ENCODE results near the gene HDAC4.
"Not testable (repeated sequence)": the region's sequence is repeated elsewhere in the genome, so short reads cannot be mapped to it uniquely, and the experiment has no call there.

The HDAC4 gene

DNA sequence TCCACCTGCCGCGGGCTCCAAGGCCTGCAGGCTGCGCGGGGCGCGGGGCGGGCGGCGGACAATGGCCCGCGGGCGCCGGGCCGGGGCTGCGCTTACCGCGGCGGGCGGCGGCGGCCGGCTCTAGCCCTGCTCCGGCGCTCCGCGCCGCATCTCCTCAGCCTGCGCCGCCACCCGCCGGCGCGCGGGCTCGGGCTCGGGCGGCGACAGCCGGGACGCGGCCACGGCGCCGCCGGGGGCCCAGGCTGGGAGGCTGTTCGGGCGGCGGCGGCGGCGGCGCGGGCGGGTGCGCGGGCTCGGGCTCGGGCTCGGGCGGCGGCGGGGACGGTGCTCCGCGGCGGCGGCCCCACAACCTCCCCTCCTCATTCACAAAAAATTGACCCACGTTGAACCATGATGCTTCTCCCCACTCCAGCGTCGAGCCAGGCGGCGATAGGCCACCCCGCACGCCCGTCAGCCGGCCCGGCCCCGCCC is at the start of gene HDAC4:
Gene HDAC4 (minus strand): TSS at position 425 of the 471 bp plus-strand sequence. CDS start 48,321 bp downstream, outside the sequence.
- no peak for DNase-seq

DNA sequence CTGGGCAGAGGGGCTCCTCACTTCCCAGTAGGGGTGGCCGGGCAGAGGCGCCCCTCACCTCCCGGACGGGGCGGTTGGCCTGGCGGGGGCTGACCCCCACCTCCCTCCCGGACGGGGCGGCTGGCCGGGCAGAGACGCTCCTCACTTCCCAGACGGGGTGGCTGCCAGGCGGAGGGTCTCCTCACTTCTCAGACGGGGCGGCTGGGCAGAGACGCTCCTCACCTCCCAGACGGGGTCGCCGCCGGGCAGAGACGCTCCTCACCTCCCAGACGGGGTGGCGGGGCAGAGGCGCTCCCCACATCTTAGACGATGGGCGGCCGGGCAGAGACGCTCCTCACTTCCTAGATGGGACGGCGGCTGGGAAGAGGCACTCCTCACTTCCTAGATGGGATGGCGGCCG is 48.6 kb upstream of the HDAC4 start:
- not testable (repeated sequence) for DNase-seq

GRCh38 chr2:239445771-239446524 is 45.1 kb upstream of the HDAC4 start:
- no peak for DNase-seq

GRCh38 chr2:239444626-239445577 is 44.1 kb upstream of the HDAC4 start:
- no peak for DNase-seq

DNA sequence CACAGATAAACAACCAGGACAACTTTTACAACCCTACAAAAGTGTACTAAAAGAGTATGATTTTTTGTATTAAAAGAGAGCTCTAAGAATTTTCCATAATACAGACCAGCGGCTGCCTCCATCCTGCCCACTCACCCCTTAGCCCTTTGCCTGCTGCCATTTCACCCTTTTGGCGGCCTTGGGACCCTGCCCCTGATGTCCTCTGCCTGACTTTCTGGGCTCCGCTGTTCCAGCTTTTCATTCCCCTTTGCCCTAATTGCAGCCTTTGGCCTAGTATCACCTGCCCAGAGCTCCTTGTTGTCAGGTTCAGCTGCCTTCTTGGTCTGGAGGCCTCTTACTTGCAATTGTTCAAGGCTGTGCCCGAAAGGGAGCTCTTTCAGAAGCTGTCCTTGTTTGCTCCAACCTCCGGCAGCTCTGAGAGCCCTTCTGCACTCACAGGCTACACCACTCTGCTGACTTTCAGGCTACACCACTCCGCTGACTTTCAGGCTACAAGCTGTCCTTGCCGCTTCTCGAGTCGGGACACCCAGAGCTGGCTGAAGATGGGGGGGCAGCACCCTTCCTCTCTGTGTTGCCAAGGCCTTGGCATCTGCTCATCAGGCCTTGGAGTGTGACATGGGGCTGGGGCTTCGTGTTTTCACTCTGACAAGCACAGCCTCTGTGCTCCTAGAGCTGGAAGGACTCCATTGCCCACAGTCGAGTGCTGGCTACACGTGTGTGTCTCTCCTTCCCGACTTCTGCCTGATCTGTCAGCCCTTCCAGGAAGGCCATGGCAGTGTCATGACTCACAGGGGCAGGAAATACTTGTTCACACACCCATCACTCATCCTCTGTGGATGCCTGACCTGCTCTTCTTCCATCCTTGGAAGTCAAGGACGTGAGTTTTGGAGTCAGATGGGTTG is 43.1 kb upstream of the HDAC4 start:
- DNase-seq: no peak

DNA sequence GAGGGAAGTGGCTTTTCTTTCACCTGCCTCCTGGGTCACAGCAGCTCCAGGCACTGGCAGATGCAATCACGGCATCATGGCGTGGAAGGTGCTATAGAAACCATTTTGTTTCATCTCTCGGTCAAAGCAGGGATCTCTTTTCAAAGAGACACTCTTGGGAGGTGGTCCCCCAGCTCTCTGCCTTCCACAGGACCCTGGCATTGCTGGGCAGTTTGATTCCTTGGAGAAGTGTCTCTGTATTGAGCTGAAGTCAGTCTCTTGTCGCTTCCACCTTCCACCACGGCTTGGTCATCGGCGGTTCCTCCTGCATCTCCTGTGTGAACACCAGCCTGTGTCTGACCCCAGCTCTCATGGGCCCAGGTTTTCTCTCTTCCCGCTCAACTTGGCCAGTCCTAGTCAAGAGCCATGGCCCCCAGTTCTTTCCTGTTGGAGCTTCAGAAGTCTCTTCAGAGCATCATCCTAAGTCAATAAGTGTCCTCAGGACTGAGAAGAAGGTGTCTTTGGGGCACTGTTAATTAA is 42.3 kb upstream of the HDAC4 start:
- no peak for DNase-seq

GRCh38 chr2:239442192-239442591 is 41.4 kb upstream of the HDAC4 start:
- no peak for DNase-seq

- DNase-seq: no peak
These were observed 40.6 kb upstream of the HDAC4 start for GRCh38 chr2:239441261-239442078.

DNA sequence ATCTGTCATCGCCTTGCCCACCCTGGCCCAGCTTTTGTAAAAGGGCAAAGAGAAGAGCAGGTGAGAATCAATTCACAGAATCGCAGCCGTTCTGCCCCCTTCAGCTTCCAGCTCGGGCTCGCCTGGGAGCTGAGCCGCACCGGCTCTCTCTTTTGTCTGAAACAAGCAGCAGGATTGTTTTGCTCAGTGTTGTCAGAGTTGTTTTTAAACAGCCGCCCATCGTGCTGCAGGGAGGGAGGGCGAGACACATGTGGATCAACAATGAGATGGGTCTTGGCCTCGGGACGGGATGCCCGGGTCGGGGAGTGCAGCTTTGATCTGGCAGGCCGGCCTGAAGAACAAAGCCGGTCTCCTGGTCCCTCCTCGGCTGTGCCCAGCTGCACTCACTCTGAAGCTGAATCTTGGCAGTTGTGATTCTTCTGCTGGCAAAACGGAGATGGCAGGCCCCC is 39.7 kb upstream of the HDAC4 start:
- no peak for DNase-seq

GRCh38 chr2:239439754-239440315 is 39.0 kb upstream of the HDAC4 start:
- DNase-seq: no peak

DNA sequence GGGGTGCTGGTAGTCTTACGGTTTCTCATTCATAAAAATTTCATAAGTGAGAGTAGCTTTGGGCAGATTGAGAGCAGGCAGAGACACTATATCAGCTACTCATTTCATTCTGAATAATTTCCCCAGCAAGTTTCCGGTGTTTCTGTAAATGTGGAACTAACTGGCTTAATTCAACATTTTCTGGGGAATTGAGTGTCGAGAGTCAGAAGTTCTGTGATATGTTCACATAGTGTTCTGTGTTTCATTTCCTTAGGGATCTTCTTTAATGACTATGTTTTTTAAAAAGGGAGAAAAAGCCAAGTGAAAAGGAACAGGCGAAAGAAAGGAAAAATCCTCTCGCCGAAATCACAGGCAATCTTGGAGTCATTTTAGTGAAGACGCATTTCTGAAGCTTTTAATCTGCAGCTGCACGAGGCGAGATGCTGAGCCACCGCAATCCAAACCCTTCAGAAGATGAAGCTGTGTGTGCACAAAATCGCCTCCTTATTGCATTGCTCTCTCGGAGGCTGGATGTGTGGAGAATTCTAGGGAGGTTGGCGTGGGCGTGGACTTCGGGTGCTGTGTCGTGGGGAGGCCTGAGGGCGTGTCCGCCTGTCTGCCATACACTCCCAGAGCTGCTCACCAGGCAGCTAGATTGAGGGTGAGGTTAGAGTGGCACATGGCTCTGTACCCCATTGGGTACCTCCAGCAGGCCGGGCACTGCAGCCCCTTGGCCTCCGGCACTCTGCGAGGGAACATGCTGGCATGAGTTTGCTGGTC is 38.4 kb upstream of the HDAC4 start:
- DNase-seq: no peak

- no peak for DNase-seq
These were observed 37.5 kb upstream of the HDAC4 start for GRCh38 chr2:239438368-239438767.

GRCh38 chr2:239436669-239437335 is 36.0 kb upstream of the HDAC4 start:
- DNase-seq: no peak

DNA sequence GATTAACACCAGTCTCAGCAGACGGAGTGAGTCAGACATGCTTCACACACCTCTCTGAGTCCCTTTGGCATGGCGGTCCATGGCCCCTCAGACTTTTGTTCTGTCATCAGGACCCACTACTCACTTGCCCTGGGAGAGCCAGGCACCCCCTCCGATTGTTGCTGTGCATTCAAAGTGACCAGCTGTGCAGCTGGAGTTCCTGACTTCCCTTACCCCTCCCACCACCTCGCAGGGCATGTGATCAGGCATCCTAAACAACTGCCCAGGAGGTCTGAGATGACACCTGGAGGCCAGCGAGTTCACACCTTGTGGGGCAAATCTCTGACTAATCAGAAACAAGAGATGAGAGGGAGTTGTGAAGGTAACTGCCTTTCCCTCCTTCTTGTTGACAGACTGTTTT is 35.3 kb upstream of the HDAC4 start:
- no peak for DNase-seq

DNA sequence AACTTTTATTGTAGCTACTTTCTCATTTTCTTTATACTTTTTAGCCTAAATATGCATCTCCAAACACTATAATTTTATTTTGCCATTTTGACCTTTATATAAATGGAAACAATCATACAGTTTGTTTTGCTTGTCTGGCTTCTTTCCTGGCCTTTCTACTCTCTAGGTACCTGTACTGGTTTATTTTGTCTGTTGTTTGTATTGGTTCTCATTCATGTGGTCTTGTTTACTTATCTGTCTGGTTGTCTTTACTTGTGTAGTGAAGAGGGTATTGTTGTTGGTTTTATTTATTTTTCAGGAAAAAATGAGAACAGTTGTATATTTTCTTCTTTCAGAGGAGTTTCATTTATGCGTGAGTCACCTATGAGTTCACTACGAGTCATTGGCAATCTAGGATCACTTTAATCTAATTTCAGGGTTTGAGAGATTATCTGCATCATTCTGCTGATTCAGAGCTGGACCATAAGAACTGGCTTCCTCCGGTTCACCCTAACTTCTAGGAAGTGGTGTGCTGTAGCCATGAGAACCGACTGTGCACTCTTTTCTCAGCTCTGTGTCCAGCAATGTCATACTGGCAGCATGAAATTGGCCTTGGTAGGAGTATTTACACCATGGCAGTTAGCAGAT is 33.1 kb upstream of the HDAC4 start:
- no peak for DNase-seq

GRCh38 chr2:239432174-239432573 is 31.4 kb upstream of the HDAC4 start:
- no peak for DNase-seq

DNA sequence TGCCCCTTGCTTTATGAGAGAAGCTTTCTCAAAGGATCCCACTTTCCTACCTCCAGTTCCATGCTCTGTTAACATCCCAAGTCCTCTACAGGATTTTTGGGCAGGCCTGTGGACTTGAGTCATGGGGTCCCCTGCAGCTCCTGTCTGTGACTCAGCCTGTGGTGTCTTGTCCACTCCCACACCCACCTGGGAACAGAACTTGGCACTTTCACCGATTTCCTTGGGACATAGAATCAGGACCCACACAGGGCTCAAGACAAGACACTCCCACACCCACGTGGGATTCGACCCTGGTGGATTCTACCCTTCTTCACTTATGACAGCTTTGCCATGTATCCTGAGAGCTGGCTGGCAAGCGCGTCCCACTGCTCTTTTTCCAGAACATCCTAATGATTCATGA is 30.7 kb upstream of the HDAC4 start:
- no peak for DNase-seq

DNA sequence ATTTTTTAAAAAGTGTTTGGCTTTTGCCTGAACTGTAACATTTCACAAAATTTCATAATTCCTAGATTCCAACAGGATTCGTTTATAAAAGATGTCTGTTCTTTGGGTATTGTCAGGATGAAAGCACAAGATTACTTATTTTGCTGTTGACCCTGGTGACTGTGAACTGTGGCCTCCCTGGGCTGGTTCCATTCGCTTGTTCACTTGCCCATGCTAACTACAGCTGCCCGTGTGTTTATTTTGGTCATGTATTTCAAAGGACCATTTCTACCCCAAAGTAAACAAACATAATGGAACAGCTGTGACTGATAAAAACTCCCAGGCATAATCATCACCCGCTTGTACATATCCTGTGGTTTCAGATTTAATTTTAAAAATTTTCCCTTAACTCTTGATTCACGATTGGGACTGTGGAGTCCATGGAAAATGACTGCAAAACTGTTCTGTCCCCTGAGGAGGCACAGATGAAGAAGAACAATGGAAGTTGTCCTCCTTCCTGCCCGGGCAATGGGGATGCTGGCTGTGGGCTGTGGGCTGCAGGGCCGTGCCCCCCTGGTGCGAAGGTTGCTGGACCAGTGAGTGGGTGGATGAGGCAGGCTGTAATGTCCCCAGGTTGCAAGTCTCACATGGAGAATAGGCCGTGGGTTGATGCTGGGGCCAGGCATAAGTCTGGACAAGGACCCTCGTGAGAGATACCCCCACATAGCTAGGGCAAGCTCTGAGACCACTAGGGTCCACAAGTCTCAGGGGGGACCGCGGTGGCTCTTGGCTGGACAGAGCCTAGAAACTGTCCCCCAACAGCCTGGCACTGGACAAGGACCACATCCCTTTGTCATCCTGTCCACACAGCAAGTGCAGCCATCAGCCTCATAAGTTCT is 28.9 kb upstream of the HDAC4 start:
- DNase-seq: no peak

All from cerebellar nuclear complex (tissue), 1 donor.